ENCODE results near the gene LRRC7. TPM values are rescaled to one million over a fixed set of nuclear protein-coding genes. Genes with fewer than 3 reads are reported as not detected.
"Not testable (repeated sequence)": the region's sequence is repeated elsewhere in the genome, so short reads cannot be mapped to it uniquely, and the experiment has no call there.

The LRRC7 gene
- total RNA-seq, 1 donor from 2014 or later: not detected

DNA sequence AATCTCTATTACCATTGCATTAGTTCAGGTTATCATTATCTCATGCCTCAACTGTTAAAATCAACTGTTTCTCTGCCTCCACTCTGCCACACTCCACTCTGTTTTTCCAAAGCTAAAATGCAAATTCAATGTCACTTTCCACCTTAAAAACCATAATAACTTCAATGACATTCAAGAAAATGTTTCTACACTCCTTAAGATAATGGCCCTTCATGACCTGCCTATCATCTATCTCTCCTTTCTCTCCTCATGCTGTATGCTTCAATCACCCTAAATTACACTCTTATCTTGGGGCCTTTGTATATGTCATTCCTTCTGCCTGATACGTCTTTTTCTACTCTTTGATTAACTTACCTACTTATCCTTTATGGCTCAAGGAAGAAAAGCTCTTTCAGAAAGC lies 296.0 kb downstream of the LRRC7 start:
- DNase-seq (ENCODE audit: low read depth): no peak
- H3K4me3 ChIP-seq (ENCODE audit: low read depth, low read length): no peak overlapping the region
- TF ChIP-seq, protein P1, sequence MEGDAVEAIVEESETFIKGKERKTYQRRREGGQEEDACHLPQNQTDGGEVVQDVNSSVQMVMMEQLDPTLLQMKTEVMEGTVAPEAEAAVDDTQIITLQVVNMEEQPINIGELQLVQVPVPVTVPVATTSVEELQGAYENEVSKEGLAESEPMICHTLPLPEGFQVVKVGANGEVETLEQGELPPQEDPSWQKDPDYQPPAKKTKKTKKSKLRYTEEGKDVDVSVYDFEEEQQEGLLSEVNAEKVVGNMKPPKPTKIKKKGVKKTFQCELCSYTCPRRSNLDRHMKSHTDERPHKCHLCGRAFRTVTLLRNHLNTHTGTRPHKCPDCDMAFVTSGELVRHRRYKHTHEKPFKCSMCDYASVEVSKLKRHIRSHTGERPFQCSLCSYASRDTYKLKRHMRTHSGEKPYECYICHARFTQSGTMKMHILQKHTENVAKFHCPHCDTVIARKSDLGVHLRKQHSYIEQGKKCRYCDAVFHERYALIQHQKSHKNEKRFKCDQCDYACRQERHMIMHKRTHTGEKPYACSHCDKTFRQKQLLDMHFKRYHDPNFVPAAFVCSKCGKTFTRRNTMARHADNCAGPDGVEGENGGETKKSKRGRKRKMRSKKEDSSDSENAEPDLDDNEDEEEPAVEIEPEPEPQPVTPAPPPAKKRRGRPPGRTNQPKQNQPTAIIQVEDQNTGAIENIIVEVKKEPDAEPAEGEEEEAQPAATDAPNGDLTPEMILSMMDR (conservative IDR thresholded peaks at IDR 0.05; ENCODE audit: low read depth, low read length): no peak

DNA sequence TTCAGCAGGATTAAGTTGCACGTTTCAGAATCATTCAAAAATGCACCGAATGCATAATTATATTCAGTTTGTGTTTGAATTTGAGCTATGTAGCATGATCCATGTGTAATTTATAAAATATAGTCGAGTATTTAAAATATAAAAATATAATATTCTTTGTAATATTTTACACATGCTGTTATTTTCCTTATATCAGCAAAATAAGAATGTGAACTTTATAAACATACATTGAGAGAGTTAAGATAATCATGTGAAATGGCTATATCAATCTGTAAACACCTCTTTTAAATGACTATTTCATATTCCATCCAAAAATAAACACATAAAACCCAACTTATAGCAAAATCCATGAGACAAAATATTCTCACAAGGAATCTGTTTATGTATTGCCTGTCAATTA lies 303.7 kb downstream of the LRRC7 start:
- no peak for DNase-seq (ENCODE audit: low read depth)
- TF ChIP-seq, protein P1 (conservative IDR thresholded peaks at IDR 0.05; ENCODE audit: low read depth, low read length): no peak
- H3K4me3 ChIP-seq (ENCODE audit: low read depth, low read length): no peak overlapping the region

DNA sequence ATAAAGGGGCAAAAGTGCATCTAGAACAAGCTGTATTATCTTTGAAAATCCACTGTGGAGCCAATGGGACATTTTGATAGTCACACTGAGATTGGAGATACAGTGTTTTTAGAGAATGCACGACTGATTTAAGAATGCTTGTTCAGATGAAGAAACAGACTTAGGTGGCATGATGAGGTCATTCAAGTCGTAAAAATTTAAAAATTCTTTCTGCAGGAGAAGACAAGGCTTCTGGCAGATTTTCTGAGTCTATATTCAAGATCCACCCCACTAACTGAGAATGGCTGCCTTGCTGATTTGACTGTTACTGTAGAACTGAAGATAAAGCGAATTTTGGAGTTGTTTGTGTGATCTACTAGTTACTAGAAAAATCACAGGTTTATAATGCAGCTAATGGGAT lies 310.6 kb downstream of the LRRC7 start:
- DNase-seq (ENCODE audit: low read depth): no peak
- TF ChIP-seq, protein P1 (conservative IDR thresholded peaks at IDR 0.05; ENCODE audit: low read depth, low read length): no peak
- no peak overlapping the region for H3K4me3 ChIP-seq (ENCODE audit: low read depth, low read length)

DNA sequence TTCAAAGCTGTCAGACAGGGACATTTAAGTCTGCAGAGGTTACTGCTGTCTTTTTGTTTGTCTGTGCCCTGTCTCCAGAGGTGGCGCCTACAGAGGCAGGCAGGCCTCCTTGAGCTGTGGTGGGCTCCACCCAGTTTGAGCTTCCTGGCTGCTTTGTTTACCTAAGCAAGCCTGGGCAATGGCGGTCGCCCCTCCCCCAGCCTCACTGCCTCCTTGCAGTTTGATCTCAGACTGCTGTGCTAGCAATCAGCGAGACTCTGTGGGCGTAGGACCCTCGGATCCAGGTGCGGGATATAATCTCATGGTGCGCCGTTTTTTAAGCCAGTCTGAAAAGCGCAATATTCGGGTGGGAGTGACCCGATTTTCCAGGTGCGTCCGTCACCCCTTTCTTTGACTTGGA lies 320.3 kb downstream of the LRRC7 start:
- not testable (repeated sequence) for H3K4me3 ChIP-seq (ENCODE audit: low read depth, low read length); DNase-seq (ENCODE audit: low read depth)

DNA sequence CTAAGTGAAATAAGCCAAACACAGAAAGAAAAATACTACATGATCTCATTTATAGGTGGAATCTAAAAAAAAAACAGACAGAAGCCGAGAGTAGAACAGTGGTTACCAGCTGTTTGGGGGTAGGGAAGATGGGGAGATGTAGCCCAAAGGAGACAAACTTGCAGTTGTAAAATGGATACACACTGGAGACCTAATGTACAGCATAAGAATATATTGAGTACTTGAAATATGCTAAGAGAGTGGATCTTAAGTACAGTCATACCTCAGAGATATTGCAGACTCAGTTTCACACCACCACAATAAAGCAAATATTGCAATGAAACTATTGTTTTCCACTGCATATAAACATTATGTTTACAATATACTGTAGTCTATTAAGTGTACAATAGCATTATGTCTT lies 320.9 kb downstream of the LRRC7 start:
- no peak for DNase-seq (ENCODE audit: low read depth)
- TF ChIP-seq, protein P1 (conservative IDR thresholded peaks at IDR 0.05; ENCODE audit: low read depth, low read length): no peak
- H3K4me3 ChIP-seq (ENCODE audit: low read depth, low read length): no peak overlapping the region

DNA sequence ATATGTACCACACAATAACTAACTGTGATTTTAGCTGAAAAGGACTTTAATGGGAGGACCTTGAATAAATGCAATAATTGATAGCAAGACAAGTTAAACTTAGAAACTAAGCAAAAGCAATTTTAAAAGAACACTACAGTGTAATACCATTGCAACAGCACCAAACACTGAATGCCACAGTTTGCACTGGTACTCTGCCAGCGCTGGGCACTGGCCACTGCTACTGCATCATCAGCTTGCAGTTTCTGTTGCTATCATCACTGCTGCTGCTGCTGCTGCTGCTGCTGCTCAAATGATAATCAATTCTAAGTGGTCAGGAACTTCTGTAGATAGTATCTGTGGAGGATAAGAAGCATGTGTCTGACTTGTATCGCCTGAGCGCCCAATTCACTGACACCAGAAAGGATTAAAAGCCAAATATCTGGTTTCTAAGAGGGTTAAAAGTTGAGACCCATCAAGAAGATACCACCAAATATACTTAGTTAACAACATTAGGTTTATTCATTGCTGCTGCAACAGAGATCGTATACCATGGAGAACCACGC lies 330.8 kb downstream of the LRRC7 start:
- TF ChIP-seq, protein P1 (conservative IDR thresholded peaks at IDR 0.05; ENCODE audit: low read depth, low read length): no peak
- H3K4me3 ChIP-seq (ENCODE audit: low read depth, low read length): no peak overlapping the region
- DNase-seq (ENCODE audit: low read depth): no peak

DNA sequence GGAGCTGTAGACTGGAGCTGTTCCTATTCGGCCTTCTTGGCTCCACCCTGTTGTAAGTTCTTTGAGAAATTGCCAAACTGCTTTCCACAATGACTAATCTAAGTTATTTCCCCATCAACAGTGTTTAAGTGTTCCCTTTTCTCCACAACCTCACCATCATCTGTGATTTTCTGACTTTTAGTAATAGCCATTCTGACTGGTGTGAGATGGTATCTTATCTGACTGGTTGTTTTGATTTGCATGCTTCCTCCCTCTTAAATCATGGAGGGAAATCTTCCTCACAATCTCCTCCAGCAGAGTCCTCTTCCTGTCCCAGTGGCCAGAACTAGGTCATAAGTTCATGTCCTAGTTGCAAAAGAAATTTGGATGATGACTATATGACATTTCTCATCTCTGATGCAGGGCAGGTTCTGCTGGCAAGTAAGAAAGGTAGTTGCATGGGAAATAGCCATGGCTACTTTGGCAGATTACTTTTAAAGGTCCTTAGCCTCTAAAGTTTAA lies 343.6 kb downstream of the LRRC7 start:
- no peak for DNase-seq (ENCODE audit: low read depth)
- TF ChIP-seq, protein P1 (conservative IDR thresholded peaks at IDR 0.05; ENCODE audit: low read depth, low read length): no peak
- H3K4me3 ChIP-seq (ENCODE audit: low read depth, low read length): no peak overlapping the region
